ENCODE data around the gene ZNF300. TPM values are rescaled to one million over a fixed set of nuclear protein-coding genes. Genes with fewer than 3 reads are reported as not detected.
"Not testable (repeated sequence)": the region's sequence is repeated elsewhere in the genome, so short reads cannot be mapped to it uniquely, and the experiment has no call there.

Gene ZNF300
- polyA plus RNA-seq (ENCODE audit: insufficient read length) = 8.9 TPM

- DNase-seq (ENCODE audit: low read depth) = peak; percentile 83
These were observed at the start of gene ZNF300 for GRCh38 chr5:150904479-150905311. TSS of gene ZNF300 (minus strand) at chr5:150904980. CDS start at chr5:150903155, 1,825 bp downstream.

- DNase-seq (ENCODE audit: low read depth) = no peak
These were observed 43.8 kb upstream of the ZNF300 start for GRCh38 chr5:150948539-150948938.

GRCh38 chr5:150946351-150946905, 41.6 kb upstream of the ZNF300 start:
- peak; percentile 74 for DNase-seq (ENCODE audit: low read depth)

GRCh38 chr5:150945947-150946346, 41.2 kb upstream of the ZNF300 start:
- no peak for DNase-seq (ENCODE audit: low read depth)

- DNase-seq (ENCODE audit: low read depth) = no peak
These were observed 40.7 kb upstream of the ZNF300 start for GRCh38 chr5:150945486-150945885.

GRCh38 chr5:150931368-150931965, 26.7 kb upstream of the ZNF300 start:
- DNase-seq (ENCODE audit: low read depth) = no peak

GRCh38 chr5:150918613-150919012, 13.8 kb upstream of the ZNF300 start:
- no peak for DNase-seq (ENCODE audit: low read depth)

- DNase-seq (ENCODE audit: low read depth) = no peak
These were observed 7.6 kb upstream of the ZNF300 start for GRCh38 chr5:150912312-150912814.

- DNase-seq (ENCODE audit: low read depth) = no peak
These were observed 518 bp upstream of the ZNF300 start for GRCh38 chr5:150905312-150905683.

- no peak for DNase-seq (ENCODE audit: low read depth)
These were observed 3.3 kb downstream of the ZNF300 start for GRCh38 chr5:150901446-150901845.

- no peak for DNase-seq (ENCODE audit: low read depth)
These were observed 9.1 kb downstream of the ZNF300 start for GRCh38 chr5:150895431-150896428.

- no peak for DNase-seq (ENCODE audit: low read depth)
These were observed 25.4 kb downstream of the ZNF300 start for GRCh38 chr5:150879358-150879757.

GRCh38 chr5:150862070-150862469, 42.7 kb downstream of the ZNF300 start:
- no peak for DNase-seq (ENCODE audit: low read depth)

- DNase-seq (ENCODE audit: low read depth) = no peak
These were observed 44.4 kb downstream of the ZNF300 start for GRCh38 chr5:150860246-150860821.

GRCh38 chr5:150856700-150857099, 48.1 kb downstream of the ZNF300 start:
- DNase-seq (ENCODE audit: low read depth) = not testable (repeated sequence)

GRCh38 chr5:150853561-150853960, 51.2 kb downstream of the ZNF300 start:
- DNase-seq (ENCODE audit: low read depth) = no peak

GRCh38 chr5:150851039-150851438, 53.7 kb downstream of the ZNF300 start:
- no peak for DNase-seq (ENCODE audit: low read depth)

GRCh38 chr5:150848271-150848670, 56.5 kb downstream of the ZNF300 start:
- DNase-seq (ENCODE audit: low read depth) = no peak

GRCh38 chr5:150847334-150847695, 57.5 kb downstream of the ZNF300 start:
- DNase-seq (ENCODE audit: low read depth) = no peak

- peak; percentile 80 for DNase-seq (ENCODE audit: low read depth)
These were observed 58.0 kb downstream of the ZNF300 start for GRCh38 chr5:150846654-150847333.

- not testable (repeated sequence) for DNase-seq (ENCODE audit: low read depth)
These were observed 58.5 kb downstream of the ZNF300 start, which contains the start of gene IRGM for GRCh38 chr5:150846308-150846653. TSS of gene IRGM (plus strand) at chr5:150846521. CDS start at chr5:150848124, 1,603 bp downstream.
